Esophagus squamous epithelium (tissue), 4 donors: ENCODE results near the gene PDGFD.

Experiments
- CTCF ChIP-seq, 6 experiments: fragments of 450-650 bp in 4 of 6; fragments of 200-600 bp in 2 of 6; sonication (generic) in 2 of 6; IDR thresholded peaks; one replicate each; pipeline ENCODE4 v1.5.1; 2016 to 2019; ENCODE audit warnings: antibody characterized with exemption in 6 of 6, mild to moderate bottlenecking in 4 of 6, moderate library complexity in 4 of 6
- POLR2A ChIP-seq, 4 donors: fragments of 450-650 bp; IDR thresholded peaks; one replicate each; pipeline ENCODE4 v1.6.1; 2017; ENCODE audit warnings: antibody characterized with exemption in 4 of 4, mild to moderate bottlenecking in 4 of 4, moderate library complexity in 3 of 4

GRCh38 chr11:103863497-103863896, 300.4 kb downstream of the PDGFD start:
- no peak for TF ChIP-seq CTCF (IDR thresholded peaks at IDR 0.05)
- no peak for TF ChIP-seq POLR2A (IDR thresholded peaks at IDR 0.05)
